ENCODE measurements around the gene PCBP3. TPM values are rescaled to one million over a fixed set of nuclear protein-coding genes. Genes with fewer than 3 reads are reported as not detected.
"Not testable (repeated sequence)": the region's sequence is repeated elsewhere in the genome, so short reads cannot be mapped to it uniquely, and the experiment has no call there.

PCBP3 gene
- total RNA-seq, 2 donors from 2014 or later: 11.6 to 16.5 TPM

GRCh38 chr21:45607909-45608295, 35.6 kb upstream of the PCBP3 start:
- Mint-ChIP-seq H3K27ac (no peak overlapping the region), H3K4me1 (peaks cover 4% of the 10 kb centered on the region), H3K27me3 (peaks cover 3% of the 10 kb centered on the region), H3K36me3 (ENCODE audit: low read depth) (no peaks in the 10 kb centered on the region), H3K4me3 (peak overlapping the region; percentile 50), H3K9me3 (peaks cover 12% of the 10 kb centered on the region)
- ATAC-seq (replicated peaks): no peak

- not testable (repeated sequence) for H3K4me1 Mint-ChIP-seq; H3K36me3 Mint-ChIP-seq (ENCODE audit: low read depth); ATAC-seq (replicated peaks); H3K9me3 Mint-ChIP-seq; H3K27ac Mint-ChIP-seq; H3K27me3 Mint-ChIP-seq
- H3K4me3 Mint-ChIP-seq: peak overlapping the region; percentile 4
These were observed 34.6 kb upstream of the PCBP3 start for GRCh38 chr21:45608747-45609470.

- H3K9me3 Mint-ChIP-seq; H3K4me3 Mint-ChIP-seq; H3K36me3 Mint-ChIP-seq (ENCODE audit: low read depth); H3K27me3 Mint-ChIP-seq; H3K27ac Mint-ChIP-seq; ATAC-seq (replicated peaks): not testable (repeated sequence)
- peaks cover 11% of the 10 kb centered on the region for H3K4me1 Mint-ChIP-seq
These were observed 33.9 kb upstream of the PCBP3 start for GRCh38 chr21:45609616-45610015.

- Mint-ChIP-seq H3K4me3 (no peak overlapping the region), H3K4me1 (peaks cover 18% of the 10 kb centered on the region), H3K36me3 (ENCODE audit: low read depth) (no peaks in the 10 kb centered on the region), H3K9me3 (no peaks in the 10 kb centered on the region), H3K27me3 (peaks cover 3% of the 10 kb centered on the region), H3K27ac (no peak overlapping the region)
- ATAC-seq (replicated peaks): no peak
These were observed 32.2 kb upstream of the PCBP3 start for GRCh38 chr21:45611296-45611695.

- Mint-ChIP-seq H3K27ac (no peak overlapping the region), H3K27me3 (peaks cover 3% of the 10 kb centered on the region), H3K4me3 (no peak overlapping the region), H3K36me3 (ENCODE audit: low read depth) (no peaks in the 10 kb centered on the region), H3K4me1 (peaks cover 17% of the 10 kb centered on the region), H3K9me3 (no peaks in the 10 kb centered on the region)
- no peak for ATAC-seq (replicated peaks)
These were observed 31.4 kb upstream of the PCBP3 start for GRCh38 chr21:45611939-45612664.

- H3K9me3 Mint-ChIP-seq; H3K36me3 Mint-ChIP-seq (ENCODE audit: low read depth); H3K4me3 Mint-ChIP-seq; H3K27me3 Mint-ChIP-seq; ATAC-seq (replicated peaks); H3K27ac Mint-ChIP-seq: not testable (repeated sequence)
- peaks cover 14% of the 10 kb centered on the region for H3K4me1 Mint-ChIP-seq
These were observed 30.9 kb upstream of the PCBP3 start for GRCh38 chr21:45612665-45613019.

GRCh38 chr21:45613396-45613795, 30.1 kb upstream of the PCBP3 start:
- Mint-ChIP-seq H3K27me3 (peaks cover 3% of the 10 kb centered on the region), H3K36me3 (ENCODE audit: low read depth) (no peaks in the 10 kb centered on the region), H3K27ac (no peak overlapping the region), H3K4me1 (peaks cover 14% of the 10 kb centered on the region), H3K4me3 (peak overlapping the region; percentile 3), H3K9me3 (no peaks in the 10 kb centered on the region)
- ATAC-seq (replicated peaks): no peak

GRCh38 chr21:45613881-45614280, 29.6 kb upstream of the PCBP3 start:
- no peaks in the 10 kb centered on the region for H3K36me3 Mint-ChIP-seq (ENCODE audit: low read depth)
- H3K27ac Mint-ChIP-seq: no peak overlapping the region
- no peak for ATAC-seq (replicated peaks)
- H3K4me1 Mint-ChIP-seq: peaks cover 14% of the 10 kb centered on the region
- H3K27me3 Mint-ChIP-seq: peaks cover 3% of the 10 kb centered on the region
- H3K4me3 Mint-ChIP-seq: peak overlapping the region; percentile 3
- H3K9me3 Mint-ChIP-seq: no peaks in the 10 kb centered on the region

GRCh38 chr21:45615145-45615711, 28.3 kb upstream of the PCBP3 start:
- H3K4me3 Mint-ChIP-seq: peak overlapping the region; percentile 82
- no peaks in the 10 kb centered on the region for H3K36me3 Mint-ChIP-seq (ENCODE audit: low read depth)
- H3K27me3 Mint-ChIP-seq: no peaks in the 10 kb centered on the region
- no peaks in the 10 kb centered on the region for H3K9me3 Mint-ChIP-seq
- peak; percentile 94 for ATAC-seq (replicated peaks)
- peaks cover 14% of the 10 kb centered on the region for H3K4me1 Mint-ChIP-seq
- peak overlapping the region; percentile 87 for H3K27ac Mint-ChIP-seq

GRCh38 chr21:45617021-45617921, 26.3 kb upstream of the PCBP3 start:
- Mint-ChIP-seq H3K27ac (no peak overlapping the region), H3K36me3 (ENCODE audit: low read depth) (no peaks in the 10 kb centered on the region), H3K4me3 (peak overlapping the region; percentile 82), H3K4me1 (peaks cover 14% of the 10 kb centered on the region), H3K9me3 (no peaks in the 10 kb centered on the region), H3K27me3 (no peaks in the 10 kb centered on the region)
- no peak for ATAC-seq (replicated peaks)

GRCh38 chr21:45618287-45618686, 25.2 kb upstream of the PCBP3 start:
- H3K4me3 Mint-ChIP-seq: no peak overlapping the region
- H3K27ac Mint-ChIP-seq: no peak overlapping the region
- peaks cover 3% of the 10 kb centered on the region for H3K27me3 Mint-ChIP-seq
- ATAC-seq (replicated peaks): no peak
- H3K36me3 Mint-ChIP-seq (ENCODE audit: low read depth): no peaks in the 10 kb centered on the region
- H3K9me3 Mint-ChIP-seq: no peaks in the 10 kb centered on the region
- H3K4me1 Mint-ChIP-seq: peaks cover 14% of the 10 kb centered on the region

GRCh38 chr21:45618846-45619485, 24.6 kb upstream of the PCBP3 start:
- no peak for ATAC-seq (replicated peaks)
- Mint-ChIP-seq H3K27me3 (peaks cover 3% of the 10 kb centered on the region), H3K36me3 (ENCODE audit: low read depth) (no peaks in the 10 kb centered on the region), H3K4me1 (peaks cover 7% of the 10 kb centered on the region), H3K27ac (no peak overlapping the region), H3K4me3 (no peak overlapping the region), H3K9me3 (no peaks in the 10 kb centered on the region)

- peaks cover 8% of the 10 kb centered on the region for H3K27me3 Mint-ChIP-seq
- no peaks in the 10 kb centered on the region for H3K9me3 Mint-ChIP-seq
- no peak for ATAC-seq (replicated peaks)
- H3K4me3 Mint-ChIP-seq: no peak overlapping the region
- peaks cover 2% of the 10 kb centered on the region for H3K4me1 Mint-ChIP-seq
- no peaks in the 10 kb centered on the region for H3K36me3 Mint-ChIP-seq (ENCODE audit: low read depth)
- H3K27ac Mint-ChIP-seq: no peak overlapping the region
These were observed 23.2 kb upstream of the PCBP3 start for GRCh38 chr21:45620201-45620923.
